Measurements from ENCODE around the gene PCCA.
A peak's percentile ranks its signal among the peaks of the same experiment; 100 is the strongest.

Gene PCCA

GRCh38 chr13:100125946-100126345 is 37.1 kb downstream of the PCCA start:
- peaks cover 9 to 16% (median 12%) of the 10 kb centered on the region in 3 donors for H3K36me3 ChIP-seq
- H3K4me1 ChIP-seq: peaks cover 0 to 13% (median 6%) of the 10 kb centered on the region in 4 donors
- no peak overlapping the region for H3K27ac ChIP-seq
- intact Hi-C loops (cut with DNase I; ENCODE audit: low total_unique reads): no loop called here
- no peaks in the 10 kb centered on the region for H3K27me3 ChIP-seq
- DNase-seq: no peak
- TF ChIP-seq CTCF (IDR thresholded peaks at IDR 0.05): no peak
- H3K4me3 ChIP-seq: no peak overlapping the region
- H3K9me3 ChIP-seq: peaks cover 0 to 12% (median 0%) of the 10 kb centered on the region in 3 donors

DNA sequence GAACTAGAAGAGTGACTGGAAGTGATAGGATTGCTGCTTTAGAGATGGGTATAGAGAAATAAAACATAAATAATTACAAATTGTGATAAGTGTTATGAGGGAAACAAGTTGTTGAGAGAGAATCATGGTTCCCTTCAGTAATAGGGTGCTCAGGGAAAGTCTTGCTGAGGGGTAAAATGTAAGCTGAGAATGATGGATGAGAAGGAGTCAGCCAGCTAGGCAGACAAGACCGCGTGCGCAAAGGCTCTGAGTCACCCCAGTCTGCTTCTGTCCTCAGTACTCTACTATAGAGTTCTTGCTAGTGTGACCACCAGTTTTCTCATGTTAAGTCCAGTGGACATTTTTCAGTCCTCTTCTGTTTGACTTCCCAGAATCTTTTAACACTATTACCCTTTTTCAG is 39.5 kb downstream of the PCCA start:
- TF ChIP-seq CTCF (IDR thresholded peaks at IDR 0.05): no peak
- H3K4me3 ChIP-seq: no peak overlapping the region
- no peaks in the 10 kb centered on the region for H3K9me3 ChIP-seq
- no peak overlapping the region for H3K27ac ChIP-seq
- peaks cover 0 to 18% (median 6%) of the 10 kb centered on the region in 4 donors for H3K4me1 ChIP-seq
- DNase-seq: no peak
- no peaks in the 10 kb centered on the region for H3K36me3 ChIP-seq
- no peaks in the 10 kb centered on the region for H3K27me3 ChIP-seq
- intact Hi-C loops (cut with DNase I; ENCODE audit: low total_unique reads): no loop called here

DNA sequence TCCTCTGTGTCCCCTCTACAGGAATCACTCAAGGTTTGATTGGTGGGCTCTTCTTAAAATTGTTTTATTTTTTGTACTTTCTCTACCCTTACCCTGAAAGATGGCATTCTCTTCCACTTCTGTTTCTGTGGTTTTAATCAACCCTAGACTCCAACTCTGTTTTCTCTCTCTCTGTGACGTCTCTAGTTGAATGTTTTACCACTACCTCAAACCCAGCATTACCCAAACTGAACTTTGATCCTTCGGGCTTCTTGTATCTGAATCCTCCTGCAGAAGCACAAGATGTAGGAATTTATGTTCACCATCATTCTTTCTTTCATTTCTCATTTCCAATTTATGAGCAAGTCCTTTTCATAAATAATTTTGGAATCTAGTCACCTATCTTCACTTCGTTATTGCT is 39.9 kb downstream of the PCCA start:
- Histone ChIP-seq H3K27ac (no peak overlapping the region), H3K4me3 (no peak overlapping the region), H3K36me3 (no peaks in the 10 kb centered on the region), H3K9me3 (no peaks in the 10 kb centered on the region), H3K4me1 (peaks cover 0 to 18% (median 6%) of the 10 kb centered on the region in 4 donors), H3K27me3 (no peaks in the 10 kb centered on the region)
- DNase-seq: no peak
- TF ChIP-seq CTCF (IDR thresholded peaks at IDR 0.05): no peak
- intact Hi-C loops (cut with DNase I; ENCODE audit: low total_unique reads): no loop called here

- Histone ChIP-seq H3K27ac (no peak overlapping the region), H3K27me3 (no peaks in the 10 kb centered on the region), H3K4me1 (peaks cover 0 to 18% (median 6%) of the 10 kb centered on the region in 4 donors), H3K36me3 (no peaks in the 10 kb centered on the region), H3K4me3 (no peak overlapping the region), H3K9me3 (no peaks in the 10 kb centered on the region)
- intact Hi-C loops (cut with DNase I; ENCODE audit: low total_unique reads): no loop called here
- no peak for TF ChIP-seq CTCF (IDR thresholded peaks at IDR 0.05)
- DNase-seq: peak in 1 of 2 donors; percentile 23
Measured at GRCh38 chr13:100129605-100130004, 40.7 kb downstream of the PCCA start.

- no peak for DNase-seq
- H3K9me3 ChIP-seq: no peaks in the 10 kb centered on the region
- TF ChIP-seq CTCF (IDR thresholded peaks at IDR 0.05): no peak
- intact Hi-C loops (cut with DNase I; ENCODE audit: low total_unique reads): no loop called here
- no peak overlapping the region for H3K4me3 ChIP-seq
- H3K27ac ChIP-seq: no peak overlapping the region
- H3K27me3 ChIP-seq: no peaks in the 10 kb centered on the region
- peaks cover 0 to 18% (median 6%) of the 10 kb centered on the region in 4 donors for H3K4me1 ChIP-seq
- H3K36me3 ChIP-seq: no peaks in the 10 kb centered on the region
Measured at GRCh38 chr13:100130092-100130491, 41.2 kb downstream of the PCCA start.

DNA sequence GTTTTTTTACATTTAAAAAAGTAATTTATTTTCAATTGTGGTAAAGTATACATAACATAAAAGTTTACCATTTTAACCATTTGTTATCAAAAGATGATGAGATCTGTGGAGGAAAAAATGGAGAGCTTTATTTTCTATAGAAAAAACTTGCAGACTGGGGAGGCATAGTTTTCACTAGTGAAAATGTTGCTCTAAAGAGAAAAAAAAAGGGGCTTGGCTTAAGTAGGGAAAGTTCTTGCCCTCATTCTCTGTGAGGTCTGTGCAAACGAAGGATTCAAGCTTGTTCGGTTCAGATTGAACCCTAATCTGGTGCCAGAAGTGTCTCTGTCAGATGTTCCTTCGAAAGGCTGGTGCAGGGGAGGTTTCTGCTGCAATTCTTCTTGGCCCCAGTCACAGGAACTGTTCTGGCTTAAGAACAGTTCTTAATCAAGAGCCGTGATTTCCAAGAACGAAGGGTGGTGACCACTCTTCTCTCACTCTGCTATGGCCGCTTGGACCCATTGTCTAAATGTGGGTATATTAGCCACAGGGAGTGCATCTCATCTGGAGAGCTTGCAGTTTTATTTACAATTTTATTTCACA is 42.1 kb downstream of the PCCA start:
- no peak for DNase-seq
- Histone ChIP-seq H3K36me3 (no peaks in the 10 kb centered on the region), H3K9me3 (no peaks in the 10 kb centered on the region), H3K4me1 (peaks cover 0 to 18% (median 6%) of the 10 kb centered on the region in 4 donors), H3K27ac (no peak overlapping the region), H3K27me3 (no peaks in the 10 kb centered on the region), H3K4me3 (no peak overlapping the region)
- TF ChIP-seq CTCF (IDR thresholded peaks at IDR 0.05): no peak
- intact Hi-C loops (cut with DNase I; ENCODE audit: low total_unique reads): no loop called here
